PC-3 (cell line): ENCODE data around the gene SDK2. TPM values are rescaled to one million over a fixed set of nuclear protein-coding genes. Genes with fewer than 3 reads are reported as not detected.

Source experiments
- ATAC-seq: fragments of 200-7000 bp; cut with Tn5 transposase; 2 replicates; pipeline ENCODE4 v1.9.1; 2020; ENCODE audit warnings: mild to moderate bottlenecking, moderate library complexity
- BruUV-seq: library from RNA; stranded (reverse); fragments of 400-500 nt; replicated peaks from 2 replicates; lab custom pipeline; 2021; lab: Mats Ljungman, UMichigan
- CTCF ChIA-PET: fragments of 300-600 bp; sonication (Branson Sonifier 250); formaldehyde crosslinking; loops from one replicate; lab custom pipeline; 2022; ENCODE audit warnings: antibody characterized with exemption; lab: Charles Lee
- POLR2A ChIA-PET: fragments of 300-600 bp; sonication (Branson Sonifier 250); formaldehyde crosslinking; loops from one replicate; lab custom pipeline; 2022; ENCODE audit warnings: antibody characterized with exemption; ENCODE audit not compliant: unreplicated experiment; lab: Charles Lee
- DNase-seq: peaks from one replicate; pipeline ENCODE4 v3.0.0-alpha.2; 2015
- H2AFZ ChIP-seq: fragments of 300-600 bp; sonication (generic); 2 replicates; pipeline ENCODE4 v1.6.0; 2016; ENCODE audit warnings: antibody characterized with exemption, low read length
- H3F3A ChIP-seq: fragments of 300-600 bp; sonication (generic); one replicate; pipeline ENCODE4 v1.6.0; 2017; ENCODE audit warnings: antibody characterized with exemption, low read length, control low read depth, mild to moderate bottlenecking; ENCODE audit not compliant: unreplicated experiment
- H3K27ac ChIP-seq: fragments of 300-600 bp; sonication (generic); 2 replicates; pipeline ENCODE4 v1.5.1; 2016; ENCODE audit warnings: mild to moderate bottlenecking, low read length
- H3K27me3 ChIP-seq: fragments of 300-600 bp; sonication (generic); 2 replicates; pipeline ENCODE4 v1.6.1; 2016; ENCODE audit warnings: low read length, mixed read lengths
- H3K36me3 ChIP-seq: fragments of 300-600 bp; sonication (generic); 2 replicates; pipeline ENCODE4 v1.6.1; 2016; ENCODE audit warnings: low read depth, mixed run types, low read length, mixed read lengths
- H3K4me1 ChIP-seq: fragments of 300-600 bp; sonication (generic); 2 replicates; pipeline ENCODE4 v1.5.1; 2016; ENCODE audit warnings: low read length; ENCODE audit not compliant: insufficient read depth
- H3K4me2 ChIP-seq: fragments of 300-600 bp; sonication (generic); 2 replicates; pipeline ENCODE4 v1.6.0; 2016; ENCODE audit warnings: low read length
- H3K4me3 ChIP-seq: fragments of 300-600 bp; sonication (generic); 2 replicates; pipeline ENCODE4 v1.5.1; 2016; ENCODE audit warnings: mild to moderate bottlenecking, low read length, mixed read lengths
- H3K79me2 ChIP-seq: fragments of 300-600 bp; sonication (generic); 2 replicates; pipeline ENCODE4 v1.6.1; 2017; ENCODE audit warnings: low read length, mixed read lengths
- H3K9ac ChIP-seq: fragments of 300-600 bp; sonication (generic); 2 replicates; pipeline ENCODE4 v1.6.0; 2016; ENCODE audit warnings: mild to moderate bottlenecking, low read length
- H3K9me2 ChIP-seq: fragments of 300-600 bp; sonication (generic); replicated peaks from 2 replicates; pipeline ENCODE4 v1.6.1; 2016; ENCODE audit warnings: mixed run types, low read length, mixed read lengths
- H3K9me3 ChIP-seq: fragments of 300-600 bp; sonication (generic); 2 replicates; pipeline ENCODE4 v1.6.1; 2016; ENCODE audit warnings: low read length, mixed read lengths
- H4K20me1 ChIP-seq: fragments of 300-600 bp; sonication (generic); 2 replicates; pipeline ENCODE4 v1.6.1; 2016; ENCODE audit warnings: low read length, mixed read lengths
- CTCF ChIP-seq: fragments of 300-600 bp; sonication (generic); conservative IDR thresholded peaks from 2 replicates; pipeline ENCODE4 v1.5.1; 2017; ENCODE audit warnings: antibody characterized with exemption, low read depth, mild to moderate bottlenecking, low read length
- EZH2 ChIP-seq: fragments of 300-600 bp; sonication (generic); IDR thresholded peaks from one replicate; pipeline ENCODE4 v1.6.1; 2017; ENCODE audit warnings: antibody characterized with exemption, mild to moderate bottlenecking, low read length; ENCODE audit not compliant: unreplicated experiment
- EZH2phosphoT487 ChIP-seq: fragments of 300-600 bp; sonication (generic); IDR thresholded peaks from 2 replicates; pipeline ENCODE4 v1.6.1; 2018; ENCODE audit warnings: mild to moderate bottlenecking, antibody characterized with exemption, low read length, borderline replicate concordance
- intact Hi-C: fragments of 100-400 bp; cut with micrococcal nuclease; formaldehyde crosslinking; loops from 2 replicates; pipeline ENCODE4 v1.9.0; 2023
- total RNA-seq: library from RNA; depleted of rRNA; stranded (reverse); fragments of >200 nt; gene quantifications from 2 replicates; pipeline ENCODE4 v1.2.3, GENCODE V29; 2014

The SDK2 gene
- total RNA-seq, 1 experiment from 2014 or later, result 0.07 TPM

DNA sequence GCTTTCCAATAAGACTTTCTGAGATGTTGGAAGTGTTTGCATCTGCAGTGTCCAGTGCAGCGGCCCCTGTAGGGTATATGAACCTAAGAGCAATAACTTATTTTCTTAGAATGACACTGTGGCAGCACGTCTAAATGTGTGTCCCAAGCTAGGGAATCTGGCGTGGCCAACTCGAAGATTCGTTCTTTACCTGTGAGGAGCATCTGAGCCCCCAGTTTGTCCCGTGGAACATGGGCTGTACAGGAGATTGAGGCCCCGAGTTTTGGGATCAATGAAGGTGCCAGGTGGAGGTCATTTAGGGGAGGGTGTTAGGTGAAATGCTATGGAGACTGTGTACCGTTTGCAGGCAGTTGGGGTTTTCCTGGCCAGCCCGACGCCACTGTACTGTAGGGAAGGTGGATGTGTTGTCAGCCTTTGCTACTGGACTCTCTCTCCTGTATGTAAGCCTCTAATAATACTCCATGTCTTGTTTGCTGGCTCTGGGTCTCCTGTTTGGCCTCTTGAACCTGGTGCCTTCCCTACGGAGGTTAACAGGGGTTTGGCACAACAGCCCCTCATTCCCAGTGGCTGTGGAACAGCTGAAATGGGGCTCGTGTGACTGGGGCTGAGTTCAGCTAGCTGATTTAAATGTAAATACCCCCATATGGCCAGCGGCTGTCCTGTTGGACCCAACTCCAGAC lies 45.5 kb upstream of the SDK2 start:
- no peak overlapping the region for H3K4me2 ChIP-seq
- ATAC-seq, result no peak
- no TSS peak for BruUV-seq
- intact Hi-C loops, result no loop called here
- no peaks in the 10 kb centered on the region for H3K9me2 ChIP-seq
- no peak overlapping the region for H2AFZ ChIP-seq
- no peaks in the 10 kb centered on the region for H3K79me2 ChIP-seq
- no peaks in the 10 kb centered on the region for H3K4me1 ChIP-seq
- no peaks in the 10 kb centered on the region for H3F3A ChIP-seq
- CTCF ChIA-PET, result no interaction called here
- H3K27me3 ChIP-seq, result peaks cover 59% of the 10 kb centered on the region
- no peak overlapping the region for H3K9ac ChIP-seq
- POLR2A ChIA-PET, result no interaction called here
- DNase-seq, result no peak
- H3K9me3 ChIP-seq, result no peaks in the 10 kb centered on the region
- TF ChIP-seq CTCF, result no peak
- no peak for TF ChIP-seq EZH2phosphoT487
- TF ChIP-seq EZH2, result no peak
- H3K4me3 ChIP-seq, result no peak overlapping the region
- H3K27ac ChIP-seq, result no peak overlapping the region
- H3K36me3 ChIP-seq, result no peaks in the 10 kb centered on the region
- no peaks in the 10 kb centered on the region for H4K20me1 ChIP-seq

DNA sequence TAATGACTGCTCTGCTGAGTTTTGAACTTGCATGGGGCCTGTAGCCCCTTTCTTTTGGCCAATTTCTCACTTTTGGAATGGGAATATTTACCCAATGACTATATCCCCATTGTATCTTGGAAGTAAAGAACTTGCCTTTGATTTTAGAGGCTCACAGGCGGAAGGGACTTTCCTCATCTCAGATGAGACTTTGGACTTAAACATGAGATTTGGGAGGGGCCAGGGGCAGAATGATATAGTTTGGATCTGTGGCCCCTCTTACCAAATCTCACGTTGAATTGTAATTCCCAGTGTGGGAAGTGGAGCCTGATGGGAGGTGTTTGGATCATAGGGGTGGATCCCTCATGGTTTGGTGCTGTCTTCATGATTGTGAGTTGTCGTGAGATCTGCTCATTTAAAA lies 42.7 kb upstream of the SDK2 start:
- no peaks in the 10 kb centered on the region for H3F3A ChIP-seq
- BruUV-seq, result no TSS peak
- TF ChIP-seq EZH2phosphoT487 (no peak), EZH2 (no peak), CTCF (no peak)
- no peaks in the 10 kb centered on the region for H4K20me1 ChIP-seq
- no peaks in the 10 kb centered on the region for H3K79me2 ChIP-seq
- POLR2A ChIA-PET, result no interaction called here
- CTCF ChIA-PET, result no interaction called here
- intact Hi-C loops, result no loop called here
- no peak for ATAC-seq
- DNase-seq, result no peak
- H3K27me3 ChIP-seq, result peaks cover 48% of the 10 kb centered on the region
- no peak overlapping the region for H3K4me2 ChIP-seq
- no peak overlapping the region for H2AFZ ChIP-seq
- no peaks in the 10 kb centered on the region for H3K9me2 ChIP-seq
- no peak overlapping the region for H3K27ac ChIP-seq
- H3K9me3 ChIP-seq, result no peaks in the 10 kb centered on the region
- H3K36me3 ChIP-seq, result no peaks in the 10 kb centered on the region
- no peaks in the 10 kb centered on the region for H3K4me1 ChIP-seq
- no peak overlapping the region for H3K4me3 ChIP-seq
- no peak overlapping the region for H3K9ac ChIP-seq

DNA sequence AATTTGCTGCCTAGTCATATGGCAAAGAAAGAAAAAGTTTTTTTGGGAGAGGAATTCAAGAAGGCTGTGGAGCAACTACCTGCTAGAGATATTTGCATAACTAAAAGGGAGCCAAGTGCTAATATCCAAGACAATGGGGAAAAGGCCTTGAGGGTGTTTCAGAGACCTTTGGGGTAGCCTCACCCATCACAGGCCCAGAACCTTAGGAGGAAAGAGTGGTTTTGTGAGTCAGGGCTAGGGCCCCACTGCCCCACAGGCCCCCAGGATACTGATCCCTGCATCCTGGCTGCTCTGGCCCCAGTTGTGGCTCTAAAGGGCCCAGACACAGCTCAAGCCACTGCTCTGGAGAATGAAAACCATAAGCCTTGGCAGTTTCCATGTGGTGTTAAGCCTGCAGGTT lies 41.9 kb upstream of the SDK2 start:
- DNase-seq, result no peak
- intact Hi-C loops, result no loop called here
- Histone ChIP-seq H2AFZ (no peak overlapping the region), H3K79me2 (no peaks in the 10 kb centered on the region), H3K9me2 (no peaks in the 10 kb centered on the region), H3K4me1 (no peaks in the 10 kb centered on the region), H3K36me3 (no peaks in the 10 kb centered on the region), H3K27ac (no peak overlapping the region), H3K4me2 (no peak overlapping the region), H3K9ac (no peak overlapping the region), H4K20me1 (no peaks in the 10 kb centered on the region), H3K9me3 (no peaks in the 10 kb centered on the region), H3F3A (no peaks in the 10 kb centered on the region), H3K27me3 (peaks cover 43% of the 10 kb centered on the region), H3K4me3 (no peak overlapping the region)
- ChIA-PET POLR2A (no interaction called here), CTCF (no interaction called here)
- no peak for TF ChIP-seq CTCF
- no peak for TF ChIP-seq EZH2phosphoT487
- no peak for TF ChIP-seq EZH2
- BruUV-seq, result no TSS peak
- ATAC-seq, result no peak
